HG03095 (cell line): ENCODE results near the gene PPFIBP2.

ENCODE experiments used
- ATAC-seq: cut with Tn5 transposase; IDR thresholded peaks from one replicate; pipeline ENCODE4 v1.9.1; 2021; ENCODE audit warnings: moderate library complexity; ENCODE audit not compliant: unreplicated experiment

PPFIBP2 gene

DNA sequence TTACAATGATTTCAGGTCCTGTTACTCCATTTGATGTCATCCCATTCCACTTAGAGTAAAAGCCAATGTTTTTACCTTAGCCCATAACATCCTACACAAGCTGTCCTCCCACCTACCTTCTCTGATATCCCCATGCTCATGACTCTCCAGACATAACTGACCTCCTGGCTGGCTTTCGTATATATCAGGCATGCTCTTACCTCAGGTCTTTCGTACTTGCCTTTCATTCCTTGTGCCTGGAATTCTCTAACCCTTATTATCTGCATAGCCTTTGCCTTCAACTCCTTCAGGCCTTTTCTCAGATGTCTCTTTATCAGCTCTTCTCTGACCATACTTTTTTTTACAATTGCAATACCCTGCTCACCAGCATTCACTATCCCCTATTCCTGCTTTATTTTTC lies 169.8 kb downstream of the PPFIBP2 start:
- no peak for ATAC-seq

DNA sequence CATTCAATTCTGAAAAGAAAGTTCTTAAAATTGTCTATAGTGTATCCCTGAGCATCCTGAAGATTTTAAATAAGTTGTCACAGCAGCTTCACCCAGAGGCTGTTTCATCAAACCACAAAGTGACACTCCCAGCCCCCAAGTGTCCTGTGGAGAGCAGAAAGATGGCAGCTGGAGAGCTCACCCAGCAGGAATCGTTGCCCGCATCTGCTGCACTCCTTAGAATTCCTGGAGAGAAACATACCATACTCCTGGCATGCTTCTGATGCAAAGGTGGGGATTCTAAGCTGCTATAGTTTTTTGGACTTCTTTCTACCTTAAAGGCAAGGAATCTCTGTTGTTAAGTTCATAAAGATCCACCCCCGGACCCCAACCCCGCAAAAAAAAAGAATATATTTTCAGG lies 173.0 kb downstream of the PPFIBP2 start:
- no peak for ATAC-seq

DNA sequence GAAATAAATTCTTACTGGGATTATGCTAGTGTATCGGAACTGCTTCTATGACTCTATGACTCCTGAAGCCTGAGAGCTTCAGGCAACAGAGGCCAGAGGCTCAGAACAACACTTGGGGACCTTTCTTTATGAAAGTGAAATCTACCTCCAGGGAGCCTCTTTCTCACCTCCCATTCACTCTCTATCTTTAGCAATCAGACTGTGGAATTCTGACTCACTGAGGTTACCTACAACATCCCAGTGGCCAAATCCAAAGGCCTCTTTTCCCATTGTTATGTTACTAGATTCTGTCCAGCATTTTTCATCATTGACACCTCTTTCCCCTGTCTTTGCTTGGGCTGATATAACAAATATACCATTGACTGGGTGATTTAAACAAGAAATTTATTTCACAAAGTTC lies 173.6 kb downstream of the PPFIBP2 start:
- no peak for ATAC-seq

- ATAC-seq, result peak; percentile 52
These were observed 174.5 kb downstream of the PPFIBP2 start for GRCh38 chr11:7688238-7688826.

DNA sequence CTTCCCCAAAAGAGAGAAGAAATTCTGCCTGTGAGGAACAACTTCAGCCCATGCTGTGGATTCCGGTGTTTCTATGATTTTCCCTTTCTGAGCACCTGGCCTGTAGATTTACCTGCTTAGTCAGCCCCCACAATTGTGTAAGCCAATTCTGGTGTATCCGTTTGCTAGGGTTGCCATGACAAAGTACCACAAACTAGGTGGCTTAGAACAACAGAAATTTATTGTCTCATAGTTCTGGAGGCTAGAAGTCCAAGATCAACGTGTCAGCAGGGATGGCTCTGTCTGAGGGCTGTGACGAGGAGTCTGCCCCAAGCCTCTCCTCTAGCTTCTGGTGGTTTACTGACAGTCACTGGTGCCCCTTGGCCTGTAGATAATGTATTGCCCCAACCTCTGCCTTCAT lies 175.4 kb downstream of the PPFIBP2 start:
- no peak for ATAC-seq

DNA sequence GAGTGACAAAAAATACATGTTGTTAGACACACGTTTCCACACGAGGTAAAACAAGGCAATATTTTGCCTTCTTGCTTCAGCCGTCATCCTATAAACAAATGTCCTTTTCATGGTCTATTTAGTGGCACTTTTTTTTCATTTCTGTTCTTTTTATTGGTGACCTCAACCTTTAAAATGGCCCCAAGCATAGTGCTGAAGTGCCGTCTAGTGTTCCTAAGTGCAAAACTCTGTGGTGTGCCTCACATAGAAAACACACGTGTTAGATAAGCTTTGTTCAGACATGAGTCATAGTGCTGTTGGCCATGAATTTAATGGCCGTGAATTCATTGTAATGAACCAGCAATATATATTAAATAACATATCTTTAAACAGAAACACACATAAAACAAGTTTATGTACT lies 176.8 kb downstream of the PPFIBP2 start:
- no peak for ATAC-seq

DNA sequence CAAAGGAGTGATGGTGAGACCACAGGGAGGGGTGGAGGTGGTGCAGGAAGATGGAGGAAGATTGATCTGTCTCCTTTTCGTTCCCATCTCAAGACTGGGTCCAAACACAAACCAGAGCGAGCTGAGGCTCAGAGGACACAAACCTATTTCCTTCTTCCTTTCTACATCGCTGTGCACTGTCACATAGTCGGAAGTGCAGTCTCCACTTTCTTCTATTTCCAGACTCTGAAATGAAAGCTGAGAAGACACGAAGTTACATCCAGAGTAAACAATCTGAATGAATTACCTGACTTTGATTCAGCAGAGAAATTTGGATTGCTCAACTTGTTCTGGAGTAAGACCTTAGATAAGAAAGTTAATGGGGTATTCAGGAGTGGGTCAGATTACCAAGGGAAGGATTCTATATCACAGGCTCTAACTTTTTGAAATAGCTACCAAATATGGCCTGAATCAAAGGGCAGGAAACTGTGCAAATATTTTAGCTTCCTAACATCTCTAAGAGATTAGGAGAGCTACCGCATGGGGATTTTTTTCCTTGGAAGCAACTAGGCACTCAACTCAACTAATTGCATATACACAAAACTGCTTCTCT lies 178.1 kb downstream of the PPFIBP2 start:
- ATAC-seq, result no peak

DNA sequence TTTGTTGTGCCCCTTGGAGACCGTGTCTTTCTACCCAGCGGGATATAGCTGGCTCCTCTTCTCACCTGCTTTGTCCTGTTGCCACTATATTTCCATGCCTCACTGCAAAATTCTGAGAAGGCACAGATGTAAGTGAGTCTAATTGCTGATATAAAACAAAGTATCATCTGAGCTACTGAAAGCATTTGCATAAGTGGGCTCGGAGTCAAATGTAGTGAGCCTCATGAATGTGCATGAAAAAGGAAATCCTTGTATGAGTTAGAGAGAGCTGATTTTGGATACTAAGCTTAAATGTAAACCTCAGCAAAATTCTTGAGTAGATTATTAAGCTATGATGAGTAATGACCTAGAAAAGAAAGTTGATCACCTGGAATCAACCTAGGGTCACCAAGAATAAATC lies 178.6 kb downstream of the PPFIBP2 start:
- ATAC-seq, result no peak

GRCh38 chr11:7694235-7694634 lies 180.4 kb downstream of the PPFIBP2 start:
- ATAC-seq, result no peak

DNA sequence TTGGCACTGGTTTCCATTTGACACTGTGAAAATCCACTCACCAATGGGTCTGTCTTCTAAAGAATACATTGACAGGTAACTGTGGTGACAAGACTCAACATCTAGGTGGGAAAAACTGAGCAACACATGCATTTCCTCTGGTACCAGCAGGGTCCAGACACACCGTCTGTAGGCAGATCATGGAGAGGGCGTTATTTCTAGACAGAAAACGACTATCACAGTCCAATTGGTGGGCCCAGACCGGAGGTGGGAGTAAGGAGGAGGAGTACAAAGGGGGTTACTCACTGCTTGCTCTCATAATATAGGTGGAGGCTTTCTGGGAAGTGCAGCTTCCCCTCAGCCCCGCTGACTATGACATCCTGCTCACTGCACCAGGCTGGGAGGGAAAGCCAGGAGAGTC lies 182.6 kb downstream of the PPFIBP2 start:
- ATAC-seq, result no peak
